OCI-LY7 (cell line): Measurements from ENCODE around the gene IMMP2L. TPM values are rescaled to one million over a fixed set of nuclear protein-coding genes. Genes with fewer than 3 reads are reported as not detected.

Experiments used
- BruUV-seq: library from RNA; stranded (reverse); fragments of 400-500 nt; replicated peaks from 2 replicates; lab custom pipeline; 2021; lab: Mats Ljungman, UMichigan
- CTCF ChIA-PET: fragments of 300-600 bp; sonication (Branson Sonifier 250); formaldehyde crosslinking; loops from one replicate; lab custom pipeline; 2022; ENCODE audit warnings: antibody characterized with exemption; ENCODE audit not compliant: unreplicated experiment; lab: Charles Lee
- POLR2A ChIA-PET: fragments of 300-600 bp; sonication (Branson Sonifier 250); formaldehyde crosslinking; loops from one replicate; lab custom pipeline; 2022; ENCODE audit warnings: antibody characterized with exemption; lab: Charles Lee
- DNase-seq: peaks from one replicate; pipeline ENCODE4 v3.0.0-alpha.2; 2015; ENCODE audit warnings: low spot score
- H2AFZ ChIP-seq: fragments of 200-600 bp; sonication (generic), shearing (Covaris generic); 2 replicates; pipeline ENCODE4 v1.6.1; 2014; ENCODE audit warnings: mild to moderate bottlenecking, antibody characterized with exemption, low read length, moderate library complexity
- H3K27ac ChIP-seq: fragments of 200-600 bp; sonication (generic); 2 replicates; pipeline ENCODE4 v1.5.1; 2014; ENCODE audit warnings: mixed run types, low read depth, mild to moderate bottlenecking, moderate library complexity, low read length, inconsistent platforms; ENCODE audit not compliant: poor library complexity, severe bottlenecking
- H3K36me3 ChIP-seq: fragments of 200-600 bp; sonication (generic); 2 replicates; pipeline ENCODE4 v1.6.1; 2014; ENCODE audit warnings: mild to moderate bottlenecking, antibody characterized with exemption, low read length, moderate library complexity, mixed read lengths; ENCODE audit not compliant: insufficient read depth
- H3K4me1 ChIP-seq: fragments of 200-600 bp; sonication (generic); 2 replicates; pipeline ENCODE4 v1.5.1; 2014; ENCODE audit warnings: mild to moderate bottlenecking, low read length; ENCODE audit not compliant: insufficient read depth, poor library complexity, severe bottlenecking
- H3K4me2 ChIP-seq: fragments of 200-600 bp; sonication (generic); 2 replicates; pipeline ENCODE4 v1.6.1; 2014; ENCODE audit warnings: mild to moderate bottlenecking, low read length
- H3K4me3 ChIP-seq: fragments of 200-600 bp; sonication (generic); 2 replicates; pipeline ENCODE4 v1.5.1; 2014; ENCODE audit warnings: mild to moderate bottlenecking, low read depth, low read length; ENCODE audit not compliant: poor library complexity, severe bottlenecking
- H3K79me2 ChIP-seq: fragments of 200-600 bp; sonication (generic); 2 replicates; pipeline ENCODE4 v1.6.1; 2016; ENCODE audit warnings: low read depth, mild to moderate bottlenecking, low read length, moderate library complexity, mixed read lengths; ENCODE audit not compliant: insufficient read depth
- H3K9me2 ChIP-seq: fragments of 200-600 bp; sonication (generic); 2 replicates; pipeline ENCODE4 v1.6.1; 2016; ENCODE audit warnings: mild to moderate bottlenecking, low read length, mixed read lengths; ENCODE audit not compliant: insufficient read depth
- H3K9me3 ChIP-seq: fragments of 200-600 bp; sonication (generic); 2 replicates; pipeline ENCODE4 v1.6.1; 2014; ENCODE audit warnings: mild to moderate bottlenecking, mixed run types, low read length, mixed read lengths
- H4K20me1 ChIP-seq: fragments of 200-600 bp; sonication (generic); 2 replicates; pipeline ENCODE4 v1.6.1; 2014; ENCODE audit warnings: mild to moderate bottlenecking, antibody characterized with exemption, low read length, moderate library complexity, mixed read lengths; ENCODE audit not compliant: insufficient read depth
- EZH2phosphoT487 ChIP-seq: fragments of 200-600 bp; sonication (generic); IDR thresholded peaks from 2 replicates; pipeline ENCODE4 v1.6.1; 2018; ENCODE audit warnings: low read depth, borderline replicate concordance, mild to moderate bottlenecking, mixed run types, antibody characterized with exemption, low read length, moderate library complexity, mixed read lengths
- intact Hi-C: fragments of 100-400 bp; cut with micrococcal nuclease; formaldehyde crosslinking; loops from one replicate; pipeline ENCODE4 v1.10.0; 2022; ENCODE audit not compliant: unreplicated experiment
- total RNA-seq, 2 experiments: library from RNA; depleted of rRNA in 1 of 2; stranded (reverse); fragments of >200 nt in 1 of 2; shearing (Covaris generic) in 1 of 2; gene quantifications; 2 replicates each; pipeline ENCODE4 v1.2.3, GENCODE V29; 2014 to 2022
- TF ChIP-seq, protein P1 (sequence below): fragments of 200-600 bp; sonication (generic); conservative IDR thresholded peaks from 2 replicates; pipeline ENCODE4 v1.5.1; 2014; ENCODE audit warnings: mild to moderate bottlenecking, antibody characterized with exemption, low read length, moderate library complexity, mixed read lengths

IMMP2L gene
- total RNA-seq, 2 experiments from 2014 or later, result 8.0 to 25.4 TPM

DNA sequence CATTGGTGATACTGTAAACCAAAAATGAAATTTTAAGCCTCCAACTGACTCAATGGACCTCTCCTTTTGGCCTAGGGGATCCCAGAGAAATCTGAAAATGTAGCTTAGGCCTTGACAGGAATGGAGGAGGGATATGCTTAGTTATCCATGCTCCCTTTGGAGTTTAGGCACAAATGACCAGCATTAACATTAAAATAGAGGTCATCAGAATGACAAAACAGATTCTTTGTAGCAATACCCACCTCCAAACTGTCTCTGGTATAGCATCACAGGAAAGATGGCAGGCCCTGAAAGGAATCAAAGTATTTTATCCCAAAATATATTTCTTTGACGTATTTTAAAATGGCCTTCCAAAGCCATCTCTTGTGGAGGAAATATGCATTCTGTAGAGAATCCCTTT is 510.5 kb downstream of the IMMP2L start:
- Histone ChIP-seq H4K20me1 (no peaks in the 10 kb centered on the region), H3K4me3 (no peak overlapping the region), H3K36me3 (no peaks in the 10 kb centered on the region), H3K4me2 (no peak overlapping the region), H3K4me1 (no peaks in the 10 kb centered on the region), H3K9me3 (no peaks in the 10 kb centered on the region), H2AFZ (no peak overlapping the region), H3K79me2 (no peaks in the 10 kb centered on the region), H3K27ac (no peak overlapping the region), H3K9me2 (no peaks in the 10 kb centered on the region)
- no peak for DNase-seq
- intact Hi-C loops, result no loop called here
- ChIA-PET POLR2A (no interaction called here), CTCF (no interaction called here)
- BruUV-seq, result no TSS peak
- TF ChIP-seq, protein P1, sequence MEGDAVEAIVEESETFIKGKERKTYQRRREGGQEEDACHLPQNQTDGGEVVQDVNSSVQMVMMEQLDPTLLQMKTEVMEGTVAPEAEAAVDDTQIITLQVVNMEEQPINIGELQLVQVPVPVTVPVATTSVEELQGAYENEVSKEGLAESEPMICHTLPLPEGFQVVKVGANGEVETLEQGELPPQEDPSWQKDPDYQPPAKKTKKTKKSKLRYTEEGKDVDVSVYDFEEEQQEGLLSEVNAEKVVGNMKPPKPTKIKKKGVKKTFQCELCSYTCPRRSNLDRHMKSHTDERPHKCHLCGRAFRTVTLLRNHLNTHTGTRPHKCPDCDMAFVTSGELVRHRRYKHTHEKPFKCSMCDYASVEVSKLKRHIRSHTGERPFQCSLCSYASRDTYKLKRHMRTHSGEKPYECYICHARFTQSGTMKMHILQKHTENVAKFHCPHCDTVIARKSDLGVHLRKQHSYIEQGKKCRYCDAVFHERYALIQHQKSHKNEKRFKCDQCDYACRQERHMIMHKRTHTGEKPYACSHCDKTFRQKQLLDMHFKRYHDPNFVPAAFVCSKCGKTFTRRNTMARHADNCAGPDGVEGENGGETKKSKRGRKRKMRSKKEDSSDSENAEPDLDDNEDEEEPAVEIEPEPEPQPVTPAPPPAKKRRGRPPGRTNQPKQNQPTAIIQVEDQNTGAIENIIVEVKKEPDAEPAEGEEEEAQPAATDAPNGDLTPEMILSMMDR, result no peak
- TF ChIP-seq EZH2phosphoT487, result no peak

DNA sequence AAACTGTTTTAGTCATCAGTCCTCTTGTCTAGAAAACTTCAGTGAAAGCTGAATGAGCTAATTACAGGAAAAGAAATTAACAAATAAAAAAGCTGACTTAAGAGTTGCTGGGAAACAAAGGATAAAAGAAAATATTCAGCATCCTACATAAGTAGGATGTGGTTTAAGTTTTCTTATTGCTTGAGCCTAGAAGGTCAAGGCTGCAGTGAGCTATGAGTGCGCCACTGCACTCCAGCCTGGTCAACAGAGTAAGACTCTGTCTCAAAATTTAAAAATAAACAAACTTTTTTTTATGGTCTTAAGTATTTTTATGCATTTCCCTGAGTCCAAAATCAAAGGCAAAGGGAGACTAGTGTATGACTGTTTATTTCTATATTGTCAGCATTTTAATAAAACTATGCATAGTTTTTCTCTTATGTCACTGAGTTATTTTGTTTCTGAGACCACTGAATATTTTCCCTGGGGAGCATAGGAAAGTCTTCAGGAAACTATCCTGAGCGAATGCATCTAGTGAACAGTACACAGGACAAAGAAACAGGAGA is 511.3 kb downstream of the IMMP2L start:
- no peak for TF ChIP-seq EZH2phosphoT487
- TF ChIP-seq, protein P1, result no peak
- no TSS peak for BruUV-seq
- H3K36me3 ChIP-seq, result no peaks in the 10 kb centered on the region
- H3K9me2 ChIP-seq, result no peaks in the 10 kb centered on the region
- intact Hi-C loops, result no loop called here
- H3K79me2 ChIP-seq, result no peaks in the 10 kb centered on the region
- no peak overlapping the region for H3K4me3 ChIP-seq
- POLR2A ChIA-PET, result interaction anchor here (0.6 kb wide), 2 partner anchors 705 to 812 kb away, joined by 3 read pairs; no protein-coding TSS in a partner anchor
- no peaks in the 10 kb centered on the region for H4K20me1 ChIP-seq
- H2AFZ ChIP-seq, result no peak overlapping the region
- CTCF ChIA-PET, result no interaction called here
- H3K27ac ChIP-seq, result no peak overlapping the region
- no peaks in the 10 kb centered on the region for H3K4me1 ChIP-seq
- DNase-seq, result no peak
- H3K4me2 ChIP-seq, result no peak overlapping the region
- no peaks in the 10 kb centered on the region for H3K9me3 ChIP-seq

DNA sequence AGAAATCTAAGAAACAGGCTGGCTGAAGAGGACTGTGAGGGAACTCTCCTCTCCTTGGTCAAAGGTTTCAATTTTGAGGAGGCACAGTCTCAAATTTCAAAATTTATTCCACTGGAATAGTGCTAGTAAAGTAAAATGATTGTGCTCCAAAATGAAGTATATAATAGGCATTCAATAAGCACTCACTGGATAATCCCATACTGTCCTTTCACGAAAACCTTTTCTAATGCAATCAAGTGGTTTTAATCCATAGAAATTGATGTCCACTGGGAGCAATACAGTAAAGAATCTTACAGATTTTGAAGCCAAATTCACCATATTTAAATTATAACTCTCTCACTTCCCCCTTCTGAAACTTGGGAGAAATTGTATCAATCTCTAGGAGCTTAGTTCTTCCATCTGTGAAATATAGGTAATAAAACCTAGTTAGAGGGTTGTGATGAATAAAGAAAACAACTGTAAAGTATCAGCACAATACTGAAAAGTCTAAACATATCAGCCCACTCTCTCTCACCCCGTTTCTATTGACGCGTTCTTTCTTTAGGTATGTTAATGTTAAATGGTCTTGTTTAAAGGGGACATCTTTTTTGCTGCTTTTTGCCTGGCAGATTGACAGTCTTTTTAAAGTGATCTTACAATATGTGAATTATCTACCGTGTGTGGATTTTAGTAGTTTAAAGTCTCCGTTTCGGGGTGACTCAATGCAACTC is 512.2 kb downstream of the IMMP2L start:
- Histone ChIP-seq H3K9me2 (no peaks in the 10 kb centered on the region), H2AFZ (no peak overlapping the region), H3K79me2 (no peaks in the 10 kb centered on the region), H3K36me3 (no peaks in the 10 kb centered on the region), H4K20me1 (no peaks in the 10 kb centered on the region), H3K27ac (no peak overlapping the region), H3K9me3 (no peaks in the 10 kb centered on the region), H3K4me3 (no peak overlapping the region), H3K4me1 (no peaks in the 10 kb centered on the region), H3K4me2 (no peak overlapping the region)
- ChIA-PET POLR2A (no interaction called here), CTCF (no interaction called here)
- intact Hi-C loops, result no loop called here
- no peak for DNase-seq
- TF ChIP-seq, protein P1, result no peak
- no peak for TF ChIP-seq EZH2phosphoT487
- no TSS peak for BruUV-seq
